Measurements from ENCODE around the gene CERS6.

The CERS6 gene

DNA sequence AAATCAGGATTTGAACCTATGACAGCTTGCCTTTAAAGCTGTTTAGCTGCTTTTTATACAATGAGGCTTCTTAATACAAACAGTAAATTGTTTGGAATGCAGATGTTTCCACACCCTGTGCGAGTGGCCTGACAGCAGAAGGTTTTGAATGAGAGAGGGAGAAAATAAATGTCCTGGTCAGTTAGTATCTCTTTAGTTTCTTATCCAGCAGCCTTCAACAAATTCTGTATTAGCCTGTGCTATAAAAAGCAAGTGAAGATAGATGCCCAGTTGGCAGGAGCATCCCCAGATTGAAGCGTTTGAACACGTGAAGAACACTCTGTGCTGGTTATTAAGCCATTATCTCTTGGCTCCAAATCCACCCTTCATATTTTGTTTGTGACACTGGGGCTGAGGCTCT lies 70.6 kb downstream of the CERS6 start:
- DNase-seq (ENCODE audit: low read depth) = peak; percentile 67
- TF ChIP-seq, protein P1, sequence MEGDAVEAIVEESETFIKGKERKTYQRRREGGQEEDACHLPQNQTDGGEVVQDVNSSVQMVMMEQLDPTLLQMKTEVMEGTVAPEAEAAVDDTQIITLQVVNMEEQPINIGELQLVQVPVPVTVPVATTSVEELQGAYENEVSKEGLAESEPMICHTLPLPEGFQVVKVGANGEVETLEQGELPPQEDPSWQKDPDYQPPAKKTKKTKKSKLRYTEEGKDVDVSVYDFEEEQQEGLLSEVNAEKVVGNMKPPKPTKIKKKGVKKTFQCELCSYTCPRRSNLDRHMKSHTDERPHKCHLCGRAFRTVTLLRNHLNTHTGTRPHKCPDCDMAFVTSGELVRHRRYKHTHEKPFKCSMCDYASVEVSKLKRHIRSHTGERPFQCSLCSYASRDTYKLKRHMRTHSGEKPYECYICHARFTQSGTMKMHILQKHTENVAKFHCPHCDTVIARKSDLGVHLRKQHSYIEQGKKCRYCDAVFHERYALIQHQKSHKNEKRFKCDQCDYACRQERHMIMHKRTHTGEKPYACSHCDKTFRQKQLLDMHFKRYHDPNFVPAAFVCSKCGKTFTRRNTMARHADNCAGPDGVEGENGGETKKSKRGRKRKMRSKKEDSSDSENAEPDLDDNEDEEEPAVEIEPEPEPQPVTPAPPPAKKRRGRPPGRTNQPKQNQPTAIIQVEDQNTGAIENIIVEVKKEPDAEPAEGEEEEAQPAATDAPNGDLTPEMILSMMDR (IDR thresholded peaks at IDR 0.05; ENCODE audit: control insufficient read depth, extremely low read depth, insufficient read depth) = no peak

DNA sequence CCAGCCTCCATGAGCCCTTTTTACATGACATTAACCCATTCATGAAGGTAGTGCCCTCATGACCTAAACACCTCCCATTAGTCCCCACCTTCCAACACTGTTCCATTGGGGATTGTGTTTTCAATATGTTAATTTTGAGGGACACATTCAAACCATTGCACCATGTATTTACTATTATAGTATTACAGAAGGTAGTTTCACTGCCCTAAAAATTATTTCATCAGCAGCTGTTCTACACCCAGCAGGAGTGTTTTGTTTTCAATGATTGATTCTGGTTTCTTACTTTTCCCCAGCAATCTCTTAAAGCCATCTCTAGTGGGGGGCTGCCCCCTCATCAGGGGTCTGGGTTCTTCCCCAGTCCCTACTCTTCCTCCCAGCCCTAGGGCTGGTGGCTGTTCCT lies 71.9 kb downstream of the CERS6 start:
- DNase-seq (ENCODE audit: low read depth) = no peak
- TF ChIP-seq, protein P1 (IDR thresholded peaks at IDR 0.05; ENCODE audit: control insufficient read depth, extremely low read depth, insufficient read depth) = no peak
- no peak overlapping the region for H3K4me3 ChIP-seq (ENCODE audit: low read depth, low read length)

More for the DNA sequence above, 70.6 kb downstream of the CERS6 start:
- H3K4me3 ChIP-seq (ENCODE audit: low read depth, low read length) = no peak overlapping the region

GRCh38 chr2:168528469-168528868 lies 72.4 kb downstream of the CERS6 start:
- H3K4me3 ChIP-seq (ENCODE audit: low read depth, low read length) = no peak overlapping the region
- DNase-seq (ENCODE audit: low read depth) = peak; percentile 13
- TF ChIP-seq, protein P1 (IDR thresholded peaks at IDR 0.05; ENCODE audit: control insufficient read depth, extremely low read depth, insufficient read depth) = no peak

- TF ChIP-seq, protein P1 (IDR thresholded peaks at IDR 0.05; ENCODE audit: control insufficient read depth, extremely low read depth, insufficient read depth) = no peak
- H3K4me3 ChIP-seq (ENCODE audit: low read depth, low read length) = no peak overlapping the region
- no peak for DNase-seq (ENCODE audit: low read depth)
Measured at GRCh38 chr2:168529054-168529833, 73.2 kb downstream of the CERS6 start.

DNA sequence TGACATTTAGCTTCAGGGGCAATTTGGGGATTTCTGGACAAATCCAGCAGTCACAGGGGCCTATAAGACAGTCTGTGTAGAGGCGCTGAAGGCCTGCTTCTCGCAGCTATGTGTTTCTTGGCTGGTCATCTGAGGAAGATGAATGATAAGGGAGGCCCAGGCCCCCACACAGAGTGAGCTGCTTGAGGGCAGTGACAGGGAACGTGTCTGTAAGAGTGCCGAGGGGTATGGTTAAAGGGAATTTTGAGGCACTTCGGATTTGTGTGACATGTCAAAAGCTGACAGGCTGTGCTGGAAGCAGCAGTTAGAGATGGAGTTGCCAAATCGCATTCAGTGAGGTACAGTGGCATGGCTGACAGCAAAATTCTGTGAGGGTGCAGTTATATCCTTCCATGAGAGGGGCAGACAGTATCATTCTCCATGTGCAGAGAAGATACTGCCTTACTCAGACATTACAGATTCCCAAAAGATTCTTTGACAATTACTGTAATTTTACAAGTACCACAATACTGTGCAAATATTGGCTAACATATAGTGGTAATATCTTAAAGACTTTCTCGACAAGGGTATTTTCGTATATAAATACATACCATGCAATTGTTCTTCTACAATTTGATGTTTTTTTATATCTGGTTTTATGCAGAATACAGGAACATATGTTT lies 74.0 kb downstream of the CERS6 start:
- TF ChIP-seq, protein P1 (IDR thresholded peaks at IDR 0.05; ENCODE audit: control insufficient read depth, extremely low read depth, insufficient read depth) = no peak
- H3K4me3 ChIP-seq (ENCODE audit: low read depth, low read length) = no peak overlapping the region
- DNase-seq (ENCODE audit: low read depth) = no peak

- no peak for DNase-seq (ENCODE audit: low read depth)
- no peak overlapping the region for H3K4me3 ChIP-seq (ENCODE audit: low read depth, low read length)
- TF ChIP-seq, protein P1 (IDR thresholded peaks at IDR 0.05; ENCODE audit: control insufficient read depth, extremely low read depth, insufficient read depth) = no peak
Measured at GRCh38 chr2:168530982-168531622, 75.0 kb downstream of the CERS6 start.
